Measurements from ENCODE around the gene ZNF277. TPM values are rescaled to one million over a fixed set of nuclear protein-coding genes. Genes with fewer than 3 reads are reported as not detected.

Gene ZNF277
- total and polyA plus RNA-seq, 4 donors = 18.2 to 52.5 (median 27.5) TPM

- no peak for DNase-seq (ENCODE audit: low read depth in 4 of 6, low spot score in 6 of 6)
- no CpG with 5 or more reads among the region's 2 CpGs for WGBS (ENCODE audit: insufficient coverage)
- Histone ChIP-seq H3K9me3 (ENCODE audit: control insufficient read depth, insufficient read depth, low read length) (no peaks in the 10 kb centered on the region), H3K27ac (ENCODE audit: low read depth, low read length) (no peak overlapping the region), H3K4me3 (ENCODE audit: low read depth, low read length) (no peak overlapping the region), H3K4me1 (ENCODE audit: control insufficient read depth, insufficient read depth, low read length) (peaks cover 4% of the 10 kb centered on the region), H3K27me3 (ENCODE audit: control insufficient read depth, insufficient read depth, low read length) (no peaks in the 10 kb centered on the region), H3K36me3 (ENCODE audit: control insufficient read depth, insufficient read depth, low read length) (no peaks in the 10 kb centered on the region)
These were observed 50.6 kb downstream of the ZNF277 start for GRCh38 chr7:112257073-112257472.

- no CpG with 5 or more reads among the region's 2 CpGs for WGBS (ENCODE audit: insufficient coverage)
These were observed 54.4 kb downstream of the ZNF277 start for GRCh38 chr7:112260911-112261310.

GRCh38 chr7:112262036-112262435 is 55.5 kb downstream of the ZNF277 start:
- peak in 1 of 6 donors; percentile 72 for DNase-seq (ENCODE audit: low read depth in 4 of 6, low spot score in 6 of 6)
- H3K27ac ChIP-seq (ENCODE audit: low read depth, low read length) = no peak overlapping the region
- no peaks in the 10 kb centered on the region for H3K9me3 ChIP-seq (ENCODE audit: control insufficient read depth, insufficient read depth, low read length)
- H3K36me3 ChIP-seq (ENCODE audit: control insufficient read depth, insufficient read depth, low read length) = no peaks in the 10 kb centered on the region
- no CpG with 5 or more reads among the region's 3 CpGs for WGBS (ENCODE audit: insufficient coverage)
- no peaks in the 10 kb centered on the region for H3K27me3 ChIP-seq (ENCODE audit: control insufficient read depth, insufficient read depth, low read length)
- H3K4me3 ChIP-seq (ENCODE audit: low read depth, low read length) = no peak overlapping the region
- H3K4me1 ChIP-seq (ENCODE audit: control insufficient read depth, insufficient read depth, low read length) = no peaks in the 10 kb centered on the region

More at GRCh38 chr7:112260911-112261310, 54.4 kb downstream of the ZNF277 start:
- Histone ChIP-seq H3K4me1 (ENCODE audit: control insufficient read depth, insufficient read depth, low read length) (no peaks in the 10 kb centered on the region), H3K9me3 (ENCODE audit: control insufficient read depth, insufficient read depth, low read length) (no peaks in the 10 kb centered on the region), H3K27ac (ENCODE audit: low read depth, low read length) (no peak overlapping the region), H3K4me3 (ENCODE audit: low read depth, low read length) (no peak overlapping the region), H3K36me3 (ENCODE audit: control insufficient read depth, insufficient read depth, low read length) (no peaks in the 10 kb centered on the region), H3K27me3 (ENCODE audit: control insufficient read depth, insufficient read depth, low read length) (no peaks in the 10 kb centered on the region)
- no peak for DNase-seq (ENCODE audit: low read depth in 4 of 6, low spot score in 6 of 6)

DNA sequence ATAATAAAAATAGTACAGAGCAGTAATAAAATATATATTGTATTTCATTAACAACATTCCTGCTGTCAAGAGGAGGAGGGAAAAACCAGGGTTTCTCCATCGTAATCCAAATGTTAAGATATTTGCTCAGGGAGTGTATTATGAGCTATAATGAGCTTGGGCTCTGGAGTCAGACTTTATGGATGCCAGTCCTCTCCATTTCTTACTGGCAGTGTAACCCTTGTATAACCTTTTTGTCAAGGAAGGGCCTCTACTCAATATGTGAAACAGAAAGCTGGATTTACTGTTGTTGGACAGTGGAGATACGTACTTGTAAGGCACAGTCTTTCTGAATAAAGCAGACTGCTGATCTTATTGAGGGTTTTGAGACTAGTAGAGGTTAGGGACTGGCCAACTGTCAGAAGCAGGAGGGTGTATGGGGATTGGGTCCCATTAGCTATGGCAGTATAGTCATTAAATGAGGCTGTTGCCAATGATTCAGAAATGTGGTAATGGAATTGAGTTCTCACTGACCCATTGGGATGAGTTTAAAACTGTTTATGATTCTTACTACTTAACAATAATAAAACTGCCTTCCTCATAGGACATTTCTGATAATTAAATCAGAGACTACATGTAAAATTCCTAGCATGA is 56.5 kb downstream of the ZNF277 start:
- peak in 1 of 6 donors; percentile 70 for DNase-seq (ENCODE audit: low read depth in 4 of 6, low spot score in 6 of 6)
- 28% methylated on average over 1 of the region's 2 CpGs for WGBS (ENCODE audit: insufficient coverage)
- Histone ChIP-seq H3K27ac (ENCODE audit: low read depth, low read length) (no peak overlapping the region), H3K27me3 (ENCODE audit: control insufficient read depth, insufficient read depth, low read length) (no peaks in the 10 kb centered on the region), H3K4me1 (ENCODE audit: control insufficient read depth, insufficient read depth, low read length) (no peaks in the 10 kb centered on the region), H3K9me3 (ENCODE audit: control insufficient read depth, insufficient read depth, low read length) (no peaks in the 10 kb centered on the region), H3K36me3 (ENCODE audit: control insufficient read depth, insufficient read depth, low read length) (no peaks in the 10 kb centered on the region), H3K4me3 (ENCODE audit: low read depth, low read length) (no peak overlapping the region)

- H3K4me3 ChIP-seq (ENCODE audit: low read depth, low read length) = no peak overlapping the region
- no peaks in the 10 kb centered on the region for H3K36me3 ChIP-seq (ENCODE audit: control insufficient read depth, insufficient read depth, low read length)
- no peak for DNase-seq (ENCODE audit: low read depth in 4 of 6, low spot score in 6 of 6)
- H3K4me1 ChIP-seq (ENCODE audit: control insufficient read depth, insufficient read depth, low read length) = no peaks in the 10 kb centered on the region
- H3K27ac ChIP-seq (ENCODE audit: low read depth, low read length) = no peak overlapping the region
- no peaks in the 10 kb centered on the region for H3K9me3 ChIP-seq (ENCODE audit: control insufficient read depth, insufficient read depth, low read length)
- H3K27me3 ChIP-seq (ENCODE audit: control insufficient read depth, insufficient read depth, low read length) = no peaks in the 10 kb centered on the region
These were observed 57.0 kb downstream of the ZNF277 start for GRCh38 chr7:112263519-112263918.

DNA sequence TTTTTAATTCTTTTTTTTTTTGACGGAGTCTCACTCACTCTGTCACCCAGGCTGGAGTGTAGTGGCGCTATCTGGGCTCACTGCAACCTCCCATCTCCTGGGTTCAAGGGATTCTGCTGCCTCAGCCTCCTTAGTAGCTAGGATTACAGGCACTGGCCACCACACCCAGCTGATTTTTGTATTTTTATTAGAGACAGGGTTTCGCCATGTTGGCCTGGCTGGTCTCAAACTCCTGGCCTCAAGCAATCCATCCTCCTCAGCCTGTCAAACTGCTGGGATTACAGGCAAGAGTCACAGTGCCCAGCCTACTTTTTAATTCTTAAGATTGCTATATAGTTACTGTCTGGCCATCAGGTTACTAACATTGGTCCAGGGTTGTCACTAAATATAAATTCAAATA is 59.6 kb downstream of the ZNF277 start:
- Histone ChIP-seq H3K27ac (ENCODE audit: low read depth, low read length) (no peak overlapping the region), H3K4me1 (ENCODE audit: control insufficient read depth, insufficient read depth, low read length) (no peaks in the 10 kb centered on the region), H3K36me3 (ENCODE audit: control insufficient read depth, insufficient read depth, low read length) (no peaks in the 10 kb centered on the region), H3K4me3 (ENCODE audit: low read depth, low read length) (no peak overlapping the region), H3K9me3 (ENCODE audit: control insufficient read depth, insufficient read depth, low read length) (no peaks in the 10 kb centered on the region), H3K27me3 (ENCODE audit: control insufficient read depth, insufficient read depth, low read length) (no peaks in the 10 kb centered on the region)
- no CpG with 5 or more reads among the region's 3 CpGs for WGBS (ENCODE audit: insufficient coverage)
- no peak for DNase-seq (ENCODE audit: low read depth in 4 of 6, low spot score in 6 of 6)

- no CpG with 5 or more reads among the region's 5 CpGs for WGBS (ENCODE audit: insufficient coverage)
- H3K4me3 ChIP-seq (ENCODE audit: low read depth, low read length) = no peak overlapping the region
- H3K27ac ChIP-seq (ENCODE audit: low read depth, low read length) = no peak overlapping the region
- no peaks in the 10 kb centered on the region for H3K4me1 ChIP-seq (ENCODE audit: control insufficient read depth, insufficient read depth, low read length)
- no peaks in the 10 kb centered on the region for H3K27me3 ChIP-seq (ENCODE audit: control insufficient read depth, insufficient read depth, low read length)
- H3K9me3 ChIP-seq (ENCODE audit: control insufficient read depth, insufficient read depth, low read length) = no peaks in the 10 kb centered on the region
- no peaks in the 10 kb centered on the region for H3K36me3 ChIP-seq (ENCODE audit: control insufficient read depth, insufficient read depth, low read length)
- DNase-seq (ENCODE audit: low read depth in 4 of 6, low spot score in 6 of 6) = no peak
These were observed 60.2 kb downstream of the ZNF277 start for GRCh38 chr7:112266595-112267270.

- no peak for DNase-seq (ENCODE audit: low read depth in 4 of 6, low spot score in 6 of 6)
- no peaks in the 10 kb centered on the region for H3K36me3 ChIP-seq (ENCODE audit: control insufficient read depth, insufficient read depth, low read length)
- H3K9me3 ChIP-seq (ENCODE audit: control insufficient read depth, insufficient read depth, low read length) = no peaks in the 10 kb centered on the region
- no peak overlapping the region for H3K27ac ChIP-seq (ENCODE audit: low read depth, low read length)
- no CpG with 5 or more reads among the region's 1 CpG for WGBS (ENCODE audit: insufficient coverage)
- no peaks in the 10 kb centered on the region for H3K27me3 ChIP-seq (ENCODE audit: control insufficient read depth, insufficient read depth, low read length)
- no peaks in the 10 kb centered on the region for H3K4me1 ChIP-seq (ENCODE audit: control insufficient read depth, insufficient read depth, low read length)
- no peak overlapping the region for H3K4me3 ChIP-seq (ENCODE audit: low read depth, low read length)
These were observed 61.6 kb downstream of the ZNF277 start for GRCh38 chr7:112267944-112268691.

- Histone ChIP-seq H3K4me1 (ENCODE audit: control insufficient read depth, insufficient read depth, low read length) (no peaks in the 10 kb centered on the region), H3K4me3 (ENCODE audit: low read depth, low read length) (no peak overlapping the region), H3K27me3 (ENCODE audit: control insufficient read depth, insufficient read depth, low read length) (no peaks in the 10 kb centered on the region), H3K9me3 (ENCODE audit: control insufficient read depth, insufficient read depth, low read length) (no peaks in the 10 kb centered on the region), H3K27ac (ENCODE audit: low read depth, low read length) (no peak overlapping the region), H3K36me3 (ENCODE audit: control insufficient read depth, insufficient read depth, low read length) (no peaks in the 10 kb centered on the region)
- no peak for DNase-seq (ENCODE audit: low read depth in 4 of 6, low spot score in 6 of 6)
- WGBS (ENCODE audit: insufficient coverage) = no CpG with 5 or more reads among the region's 2 CpGs
These were observed 64.7 kb downstream of the ZNF277 start for GRCh38 chr7:112271162-112271561.
